K562 (cell line): ENCODE data around the gene ARHGAP25.

Source experiments
- BHLHE40 ChIP-seq: IDR thresholded peaks from 2 replicates; pipeline ENCODE4 v1.6.1; 2011; ENCODE audit warnings: low read length, improper control_type of control experiment
- EP300 ChIP-seq: IDR thresholded peaks from 2 replicates; pipeline ENCODE4 v1.6.1; 2012; ENCODE audit warnings: low read length, improper control_type of control experiment
- FOXK2 ChIP-seq, 2 experiments: fragments of 450-650 bp; IDR thresholded peaks in 1 of 2; conservative IDR thresholded peaks in 1 of 2; 2 replicates each; pipeline ENCODE4 v1.6.1; 2016; ENCODE audit warnings: low read depth in 2 of 2, mild to moderate bottlenecking in 1 of 2
- HINFP ChIP-seq: fragments of 450-650 bp; conservative IDR thresholded peaks from 2 replicates; pipeline ENCODE4 v1.6.1; 2016; ENCODE audit warnings: missing genetic modification characterization, low read depth, mild to moderate bottlenecking, control low read depth, missing compliant biosample characterization
- JUND ChIP-seq, 2 experiments: IDR thresholded peaks; 2 replicates in 1 of 2; 3 replicates in 1 of 2; pipeline ENCODE4 v1.6.1; 2011; ENCODE audit warnings: borderline replicate concordance in 2 of 2, low read depth in 2 of 2, low read length in 2 of 2, improper control_type of control experiment in 1 of 2, missing biosample characterization in 1 of 2, missing genetic modification characterization in 1 of 2, missing genetic modification reagents in 1 of 2
- TCF7L2 ChIP-seq: fragments of 150-350 bp; IDR thresholded peaks from 2 replicates; pipeline ENCODE4 v1.6.1; 2016; ENCODE audit warnings: low read depth, mild to moderate bottlenecking, low read length, moderate library complexity
- ZNF551 ChIP-seq: fragments of 250-450 bp; sonication (Bioruptor Pico); IDR thresholded peaks from 2 replicates; pipeline ENCODE4 v1.5.0; 2021; ENCODE audit warnings: mild to moderate bottlenecking, moderate library complexity

- TF ChIP-seq TCF7L2 (no peak), EP300 (no peak), JUND (IDR thresholded peaks at IDR 0.05; ENCODE audit: borderline replicate concordance, low read depth, low read length) (no peak), JUND (tag; IDR thresholded peaks at IDR 0.05; ENCODE audit: borderline replicate concordance, low read depth, low read length) (no peak), HINFP (tag) (no peak), ZNF551 (CRISPR knock-in tag) (no peak), BHLHE40 (no peak), FOXK2 (conservative IDR thresholded peaks at IDR 0.05 in 1 of 2, IDR thresholded peaks at IDR 0.05 in 1 of 2; ENCODE audit: low read depth in 2 of 2) (no peak)
Observed at GRCh38 chr2:68739595-68740399, 5.2 kb downstream of the ARHGAP25 start.
